ENCODE results near the gene FPGS.

DNA sequence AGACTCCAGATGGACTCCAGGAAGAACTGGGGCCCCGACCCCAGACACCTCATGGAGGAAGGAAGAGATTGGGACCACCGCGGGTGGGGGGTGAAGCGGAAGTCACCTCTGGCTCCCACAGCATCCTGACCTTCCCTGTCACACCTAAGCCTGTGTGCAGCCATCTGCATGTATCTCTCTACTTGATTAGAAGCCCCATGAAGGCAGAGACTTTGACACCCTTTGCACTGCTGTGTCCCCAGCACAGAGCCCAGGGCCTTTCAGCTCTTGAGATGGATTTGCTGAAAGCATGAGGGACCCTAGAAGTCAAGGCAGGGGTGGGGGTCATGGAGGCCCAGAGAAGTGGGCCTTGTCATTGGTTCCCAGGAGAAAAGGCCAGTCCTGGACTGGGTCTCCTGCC, 54.6 kb downstream of the FPGS start:
- TF ChIP-seq POLR2AphosphoS5 (IDR thresholded peaks at IDR 0.05; ENCODE audit: low read depth, low read length) (no peak), POLR2A (IDR thresholded peaks at IDR 0.05; ENCODE audit: borderline replicate concordance, extremely low read depth, insufficient read depth, insufficient read length) (no peak), CTCF (IDR thresholded peaks at IDR 0.05 in 2 of 3, conservative IDR thresholded peaks at IDR 0.05 in 1 of 3; ENCODE audit: borderline replicate concordance in 1 of 3, insufficient read depth in 1 of 3, low read depth in 2 of 3, low read length in 2 of 3) (no peak), YY1 (IDR thresholded peaks at IDR 0.05; ENCODE audit: extremely low read depth, insufficient replicate concordance, low read depth, low read length) (no peak)
- TF ChIP-seq, protein P1, sequence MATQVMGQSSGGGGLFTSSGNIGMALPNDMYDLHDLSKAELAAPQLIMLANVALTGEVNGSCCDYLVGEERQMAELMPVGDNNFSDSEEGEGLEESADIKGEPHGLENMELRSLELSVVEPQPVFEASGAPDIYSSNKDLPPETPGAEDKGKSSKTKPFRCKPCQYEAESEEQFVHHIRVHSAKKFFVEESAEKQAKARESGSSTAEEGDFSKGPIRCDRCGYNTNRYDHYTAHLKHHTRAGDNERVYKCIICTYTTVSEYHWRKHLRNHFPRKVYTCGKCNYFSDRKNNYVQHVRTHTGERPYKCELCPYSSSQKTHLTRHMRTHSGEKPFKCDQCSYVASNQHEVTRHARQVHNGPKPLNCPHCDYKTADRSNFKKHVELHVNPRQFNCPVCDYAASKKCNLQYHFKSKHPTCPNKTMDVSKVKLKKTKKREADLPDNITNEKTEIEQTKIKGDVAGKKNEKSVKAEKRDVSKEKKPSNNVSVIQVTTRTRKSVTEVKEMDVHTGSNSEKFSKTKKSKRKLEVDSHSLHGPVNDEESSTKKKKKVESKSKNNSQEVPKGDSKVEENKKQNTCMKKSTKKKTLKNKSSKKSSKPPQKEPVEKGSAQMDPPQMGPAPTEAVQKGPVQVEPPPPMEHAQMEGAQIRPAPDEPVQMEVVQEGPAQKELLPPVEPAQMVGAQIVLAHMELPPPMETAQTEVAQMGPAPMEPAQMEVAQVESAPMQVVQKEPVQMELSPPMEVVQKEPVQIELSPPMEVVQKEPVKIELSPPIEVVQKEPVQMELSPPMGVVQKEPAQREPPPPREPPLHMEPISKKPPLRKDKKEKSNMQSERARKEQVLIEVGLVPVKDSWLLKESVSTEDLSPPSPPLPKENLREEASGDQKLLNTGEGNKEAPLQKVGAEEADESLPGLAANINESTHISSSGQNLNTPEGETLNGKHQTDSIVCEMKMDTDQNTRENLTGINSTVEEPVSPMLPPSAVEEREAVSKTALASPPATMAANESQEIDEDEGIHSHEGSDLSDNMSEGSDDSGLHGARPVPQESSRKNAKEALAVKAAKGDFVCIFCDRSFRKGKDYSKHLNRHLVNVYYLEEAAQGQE (IDR thresholded peaks at IDR 0.05; ENCODE audit: low read depth): no peak
